ENCODE results near the gene SCYL2.
"Not testable (repeated sequence)": the region's sequence is repeated elsewhere in the genome, so short reads cannot be mapped to it uniquely, and the experiment has no call there.

The SCYL2 gene

GRCh38 chr12:100331871-100332270, 64.9 kb downstream of the SCYL2 start:
- DNase-seq, result no peak

GRCh38 chr12:100332852-100333251, 65.9 kb downstream of the SCYL2 start:
- DNase-seq, result no peak

GRCh38 chr12:100337299-100337698, 70.3 kb downstream of the SCYL2 start:
- DNase-seq, result no peak

GRCh38 chr12:100337727-100338126, 70.8 kb downstream of the SCYL2 start:
- no peak for DNase-seq

DNA sequence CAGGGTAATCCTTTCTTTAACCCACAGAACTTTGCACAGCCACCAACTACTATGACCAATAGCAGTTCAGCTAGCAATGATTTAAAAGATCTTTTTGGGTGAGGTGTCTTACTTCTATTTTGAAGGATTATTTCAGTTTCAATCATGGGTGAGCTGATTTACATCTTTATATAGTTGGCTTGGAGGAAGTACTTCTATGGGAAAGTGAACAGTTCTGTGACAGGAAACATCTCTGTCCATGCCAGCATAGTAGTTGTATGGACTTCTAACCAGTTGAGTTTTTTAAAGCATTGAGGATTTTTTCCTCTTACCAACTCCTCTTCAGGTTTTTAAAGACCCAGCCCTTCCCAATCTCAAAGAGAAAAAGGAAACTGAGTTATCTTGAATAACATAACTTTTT, 72.1 kb downstream of the SCYL2 start:
- DNase-seq, result no peak

DNA sequence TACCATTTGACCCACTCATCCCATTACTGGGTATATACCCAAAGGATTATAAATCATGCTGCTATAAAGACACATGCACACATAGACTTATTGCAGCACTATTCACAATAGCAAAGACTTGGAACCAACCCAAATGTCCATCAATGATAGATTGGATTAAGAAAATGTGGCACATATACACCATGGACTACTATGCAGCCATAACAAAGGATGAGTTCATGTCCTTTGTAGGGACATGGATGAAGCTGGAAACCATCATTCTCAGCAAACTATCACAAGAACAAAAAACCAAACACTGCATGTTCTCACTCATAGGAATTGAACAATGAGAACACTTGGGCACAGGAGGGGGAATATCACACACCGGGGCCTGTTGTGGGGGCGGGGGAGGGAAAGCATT, 75.9 kb downstream of the SCYL2 start:
- DNase-seq, result not testable (repeated sequence)

DNA sequence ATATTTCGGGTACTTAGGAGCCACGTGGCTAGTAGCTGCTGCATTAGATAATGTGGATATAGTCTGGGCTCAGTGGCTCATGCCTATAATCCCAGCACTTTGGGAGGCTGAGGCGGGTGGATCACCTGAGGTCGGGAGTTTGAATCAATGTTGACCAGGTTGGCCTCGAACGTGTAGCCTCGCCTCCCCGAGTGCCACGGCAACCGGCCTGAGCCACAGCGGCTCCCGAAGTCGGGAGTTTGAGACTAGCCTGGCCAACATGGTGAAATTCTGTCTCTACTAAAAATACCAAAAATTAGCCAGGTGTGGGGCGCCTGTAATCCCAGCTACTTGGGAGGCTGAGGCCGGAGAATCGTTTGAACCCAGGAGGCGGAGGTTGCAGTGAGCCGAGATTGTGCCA, 77.4 kb downstream of the SCYL2 start:
- not testable (repeated sequence) for DNase-seq

DNA sequence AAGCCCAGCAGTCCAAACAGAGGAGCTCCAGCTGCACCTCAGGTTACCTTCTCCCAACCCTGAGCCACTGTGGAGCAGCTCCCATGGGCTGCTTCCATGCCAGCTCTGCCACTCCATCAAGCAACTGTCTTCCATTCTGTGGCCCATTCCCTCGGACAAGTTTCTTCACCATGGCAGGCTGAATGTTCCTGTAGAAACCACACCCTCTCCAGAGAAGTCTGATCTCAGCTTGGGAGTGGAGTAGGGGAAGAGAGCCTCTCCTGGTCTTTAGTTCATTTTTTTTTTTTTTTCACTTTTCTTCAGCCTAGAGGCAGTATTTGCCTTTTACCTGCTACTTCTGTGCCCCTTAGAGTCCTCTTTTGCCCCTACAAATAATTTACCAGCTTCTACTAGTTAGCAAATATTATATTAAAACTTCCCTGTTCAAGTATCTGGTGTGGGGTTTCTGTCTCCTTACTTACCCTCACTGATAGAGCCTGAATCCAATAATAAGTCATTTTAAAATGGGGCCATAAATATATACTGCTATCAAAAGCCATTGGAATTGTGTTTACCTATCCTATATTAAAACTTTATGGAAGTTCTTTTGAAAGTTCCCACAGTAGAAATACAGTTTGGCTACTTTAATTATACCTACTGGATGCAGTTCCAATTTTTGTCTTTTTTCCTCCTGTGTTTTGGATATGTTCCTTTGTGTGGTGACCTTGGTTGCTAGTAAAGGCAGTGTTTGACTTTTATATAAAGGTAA, 78.2 kb downstream of the SCYL2 start:
- no peak for DNase-seq

- DNase-seq, result no peak
Observed at GRCh38 chr12:100346660-100347059, 79.7 kb downstream of the SCYL2 start.

DNA sequence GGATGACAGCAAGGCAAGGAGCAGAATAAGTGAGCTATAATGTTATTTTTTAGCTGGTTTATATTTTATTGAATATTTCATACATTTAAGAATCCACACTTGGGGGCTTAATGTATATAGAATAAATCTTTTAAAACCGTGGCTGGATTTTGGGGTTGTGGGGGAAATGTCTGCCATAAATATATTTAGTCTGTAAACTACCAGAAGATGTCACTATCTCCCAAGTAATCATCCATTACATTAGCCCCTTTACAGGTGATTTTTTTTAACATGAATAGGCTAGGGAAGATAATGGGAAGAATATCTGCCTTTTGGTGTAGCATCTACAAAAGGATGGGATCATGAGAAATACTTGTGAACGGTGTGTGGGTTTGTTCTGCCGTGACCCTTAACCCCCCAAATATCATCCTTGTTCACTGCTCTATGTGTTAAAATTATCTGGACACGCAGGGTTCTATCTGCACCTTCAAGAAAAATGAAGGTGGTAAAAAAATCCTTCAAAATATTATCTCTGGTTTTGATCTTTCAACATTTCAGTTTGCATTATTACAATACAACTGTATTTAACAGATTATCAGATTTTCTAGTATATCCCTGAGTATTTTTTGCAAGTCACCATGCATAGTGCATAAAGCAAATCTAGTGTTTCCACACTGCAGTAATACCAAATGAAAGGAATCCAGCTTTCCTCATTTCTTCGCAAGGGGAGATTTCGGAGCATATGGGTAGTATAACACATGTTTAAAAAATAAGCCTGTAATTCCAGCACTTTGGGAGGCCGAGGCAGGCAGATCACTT, 81.9 kb downstream of the SCYL2 start:
- DNase-seq, result no peak

- no peak for DNase-seq
Observed at GRCh38 chr12:100356644-100357223, 89.8 kb downstream of the SCYL2 start, which contains the start of gene SLC17A8. Gene SLC17A8 (plus strand): TSS chr12:100357074. CDS start chr12:100357392, 318 bp downstream.

- DNase-seq, result no peak
Observed at GRCh38 chr12:100359248-100359647, 92.3 kb downstream of the SCYL2 start.

GRCh38 chr12:100359822-100360221, 92.8 kb downstream of the SCYL2 start:
- no peak for DNase-seq

DNA sequence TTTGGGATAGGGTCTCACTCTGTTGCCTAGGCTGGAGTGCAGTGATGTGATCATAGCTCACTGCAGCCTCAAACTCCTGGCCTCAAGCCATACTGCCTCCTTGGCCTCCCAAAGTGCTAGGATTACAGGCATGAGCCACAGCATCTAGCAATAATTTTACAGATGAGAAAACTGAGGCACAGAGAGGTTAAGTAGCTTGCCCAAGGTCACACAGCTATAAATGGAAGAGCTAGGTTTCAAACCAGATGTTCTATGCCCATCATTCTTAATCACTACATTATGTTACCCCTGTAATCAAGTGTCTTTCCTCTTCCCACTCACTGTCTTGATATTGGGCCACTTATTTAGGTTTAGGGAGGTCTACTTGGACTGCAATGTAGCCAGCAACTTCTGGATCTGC, 93.5 kb downstream of the SCYL2 start:
- no peak for DNase-seq

DNA sequence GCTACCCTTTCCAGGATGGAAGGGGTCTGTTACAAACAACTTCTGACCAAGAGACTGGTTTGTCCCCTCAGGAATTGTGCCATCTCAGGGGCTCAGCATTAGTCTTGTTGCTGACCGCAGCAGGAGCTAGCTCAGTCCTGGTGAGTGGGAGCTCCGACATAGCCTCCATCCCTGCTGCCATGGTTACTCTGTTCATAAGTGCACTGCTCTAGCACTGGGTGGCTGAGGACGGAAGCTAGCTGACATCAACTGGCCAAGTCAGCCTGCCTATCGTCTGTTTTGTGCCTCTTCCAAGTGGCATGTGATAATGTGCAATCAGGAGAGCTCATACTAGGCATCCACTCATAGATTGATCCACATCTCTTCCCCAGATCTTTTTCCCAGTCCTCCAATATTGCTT, 97.3 kb downstream of the SCYL2 start:
- DNase-seq, result no peak

DNA sequence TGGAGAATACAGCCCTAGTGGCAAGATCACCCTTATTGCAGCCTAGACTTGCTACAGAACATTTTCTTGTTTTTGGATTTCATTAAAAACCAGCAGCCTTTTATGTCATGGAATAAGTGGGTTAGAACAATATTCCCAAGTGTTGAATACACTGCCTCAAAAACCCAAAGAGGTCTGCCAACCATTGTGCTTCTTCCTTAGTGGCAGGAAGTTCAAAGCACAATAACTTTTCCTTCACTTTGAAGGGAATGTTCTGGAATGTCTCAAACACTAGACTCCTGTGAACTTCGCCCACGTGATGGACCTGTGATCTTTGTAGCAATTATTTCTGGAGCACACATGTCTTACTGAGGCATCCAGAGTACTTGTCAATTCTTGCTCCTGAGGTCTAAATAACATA, 98.4 kb downstream of the SCYL2 start:
- no peak for DNase-seq

- no peak for DNase-seq
Observed at GRCh38 chr12:100368066-100368465, 101.1 kb downstream of the SCYL2 start.

DNA sequence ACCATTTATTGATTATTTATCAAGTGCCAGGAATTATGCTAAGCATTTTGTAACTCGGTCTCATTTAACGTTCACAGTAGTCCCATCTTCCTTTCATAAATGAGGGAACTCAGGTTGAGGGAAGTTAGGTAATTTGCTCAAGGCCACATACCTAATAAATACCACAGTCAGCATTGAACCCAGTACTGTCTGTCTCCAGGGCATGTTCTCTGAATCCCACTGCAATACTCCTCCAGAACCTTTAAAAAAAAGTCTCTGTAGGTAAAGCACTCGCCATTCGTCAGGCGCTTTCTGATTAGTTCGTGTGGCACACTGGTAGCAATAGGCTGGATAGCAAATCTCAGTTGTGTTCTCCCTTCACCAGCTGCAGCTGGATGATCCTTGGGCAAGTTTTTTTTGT, 104.2 kb downstream of the SCYL2 start:
- no peak for DNase-seq

DNA sequence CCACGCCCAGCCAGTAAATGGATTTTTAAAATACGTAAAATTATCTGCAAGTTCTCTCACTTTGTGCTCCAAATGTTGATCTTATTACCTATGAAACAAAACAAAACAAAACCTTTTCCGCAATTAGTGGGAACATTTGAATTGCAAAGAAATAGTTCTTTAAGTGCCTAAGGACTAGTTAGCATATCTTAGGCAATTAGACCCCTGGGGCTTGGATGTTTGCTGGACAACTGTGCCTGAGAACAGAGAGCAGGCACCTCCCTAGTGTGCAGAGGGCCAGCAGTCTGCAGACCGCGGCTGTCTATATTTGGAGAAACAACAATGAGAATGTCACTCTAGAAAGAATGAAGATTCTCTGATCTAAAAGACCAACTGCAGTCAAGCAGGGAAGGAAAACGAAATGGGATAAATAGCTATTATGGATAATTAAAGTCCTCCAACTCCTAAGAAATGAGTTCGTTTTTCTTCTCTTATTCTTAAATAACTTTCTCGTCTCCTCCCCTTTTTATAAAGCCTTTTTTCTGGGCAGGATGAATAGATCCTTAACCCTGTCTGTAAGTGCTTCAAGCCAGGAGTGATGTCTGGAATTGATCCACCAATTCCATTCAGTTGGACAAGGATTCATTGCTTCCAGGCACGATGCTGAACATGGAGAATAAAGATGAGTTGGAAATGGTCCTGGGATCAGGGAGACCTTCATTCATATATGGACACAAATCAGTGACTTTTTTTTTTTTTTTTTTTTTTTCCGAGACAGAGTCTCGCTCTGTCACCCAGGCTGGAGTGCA, 106.1 kb downstream of the SCYL2 start:
- DNase-seq, result no peak

DNA sequence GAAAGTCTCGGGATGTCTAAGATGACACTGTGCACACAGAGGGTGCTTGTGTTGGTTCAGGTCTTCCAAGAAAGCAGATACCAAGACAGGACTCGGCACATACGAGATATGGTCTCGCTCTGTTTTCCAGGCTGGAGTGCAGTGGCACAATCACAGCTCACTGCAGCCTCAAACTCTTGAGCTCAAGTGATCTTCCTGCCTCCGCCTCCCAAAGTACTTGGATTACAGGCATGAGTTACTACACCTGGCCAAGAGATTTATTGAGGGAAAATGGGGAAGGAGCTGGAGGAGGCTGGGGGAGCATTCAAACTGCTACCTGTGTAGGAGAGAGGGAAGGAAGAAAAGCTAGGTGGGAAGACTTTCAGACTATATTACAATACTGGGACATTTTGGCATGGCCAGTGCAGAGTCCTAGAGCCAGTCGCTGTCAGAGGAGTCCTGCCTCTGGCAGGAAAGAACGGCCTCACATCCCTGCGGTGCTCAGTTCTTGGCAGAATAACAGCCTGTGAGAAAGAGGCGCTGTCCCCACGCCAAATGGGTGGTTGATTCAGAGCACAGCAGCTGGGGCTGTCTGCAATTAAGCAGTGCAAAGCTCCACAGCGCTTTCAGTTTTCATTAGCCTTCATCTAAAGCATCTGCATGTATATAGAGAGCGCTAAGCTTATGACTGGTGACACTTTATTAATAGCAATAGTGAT, 108.2 kb downstream of the SCYL2 start:
- no peak for DNase-seq

DNA sequence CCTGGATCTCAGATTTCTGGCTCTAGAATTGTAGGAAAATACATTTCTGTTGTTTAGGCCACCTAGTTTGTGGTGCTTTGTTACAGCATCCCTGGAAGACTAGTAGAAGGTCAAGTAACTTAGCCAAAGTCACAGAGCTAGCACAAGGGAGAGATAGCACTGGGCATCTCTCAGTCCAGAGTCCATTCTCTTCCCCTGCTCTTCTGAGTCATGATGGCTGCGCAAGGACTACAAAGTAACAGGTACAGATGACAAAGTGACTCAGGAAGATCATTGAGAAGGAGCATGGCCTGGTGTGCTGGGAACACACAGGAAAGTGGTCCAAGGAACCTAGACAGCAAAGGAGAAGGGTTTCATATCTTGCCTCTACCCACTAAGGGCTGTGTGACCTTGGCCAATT, 109.2 kb downstream of the SCYL2 start:
- no peak for DNase-seq

DNA sequence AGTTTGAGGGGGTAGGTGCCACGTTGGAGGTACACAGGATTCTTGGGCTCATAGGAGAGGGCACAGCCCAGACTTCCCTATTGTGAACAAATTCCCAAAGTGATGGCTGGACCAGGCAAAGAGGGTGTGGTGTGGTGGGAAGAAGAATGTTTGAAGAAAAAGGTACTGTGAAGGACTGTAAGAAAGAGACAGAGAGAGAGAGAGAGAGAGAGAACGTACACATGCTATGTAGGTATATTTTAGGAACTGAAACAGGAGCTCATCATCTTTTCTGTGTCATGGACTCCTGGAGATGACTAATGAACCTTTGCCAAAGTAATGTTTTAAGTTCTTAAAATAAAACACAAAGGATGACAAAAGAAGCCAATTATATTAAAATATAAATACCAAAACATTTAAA, 114.4 kb downstream of the SCYL2 start:
- no peak for DNase-seq

DNA sequence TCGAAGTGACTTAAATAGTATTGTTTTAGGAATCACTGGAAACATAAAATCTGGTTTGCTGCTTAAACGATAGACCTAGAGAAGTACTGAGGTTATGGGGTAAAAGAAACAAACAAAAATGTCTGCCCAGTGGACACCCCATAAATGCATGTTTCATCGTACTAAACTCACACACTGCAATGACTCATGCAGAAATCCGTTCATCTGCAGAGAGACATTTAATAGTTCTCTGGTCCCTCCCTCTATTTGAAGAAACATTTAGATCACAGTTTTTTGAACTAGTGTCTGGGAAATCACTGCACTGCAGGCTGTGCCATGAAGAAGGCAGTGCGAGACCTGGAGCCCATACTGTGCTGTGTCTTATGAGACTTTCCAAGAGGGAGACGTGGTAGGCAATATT, 115.4 kb downstream of the SCYL2 start:
- DNase-seq, result no peak
